HG03460 (cell line): ENCODE measurements around the gene ADRA1B.
"Not testable (repeated sequence)": the region's sequence is repeated elsewhere in the genome, so short reads cannot be mapped to it uniquely, and the experiment has no call there.

Experiments
- ATAC-seq: cut with Tn5 transposase; IDR thresholded peaks from one replicate; pipeline ENCODE4 v1.9.1; 2021; ENCODE audit not compliant: unreplicated experiment

Gene ADRA1B

DNA sequence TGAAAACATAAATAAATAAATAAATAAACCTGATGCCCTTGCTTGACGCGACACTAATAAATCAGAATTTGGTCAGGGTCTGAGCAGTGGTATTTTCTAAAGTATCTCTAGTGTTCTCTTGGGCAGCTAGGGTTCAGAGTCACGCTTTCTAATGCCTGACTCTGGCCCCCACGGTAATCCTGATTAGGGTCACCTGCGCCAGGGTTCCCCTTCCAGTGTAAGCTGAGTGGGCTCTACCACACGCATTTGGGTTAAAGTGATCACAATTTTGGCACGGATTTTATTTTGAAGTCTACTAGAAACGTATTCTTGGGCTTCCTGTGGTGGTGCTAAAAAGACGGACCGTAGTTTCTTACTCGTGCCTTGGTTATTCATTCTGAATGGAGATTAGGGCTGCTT lies 93.3 kb downstream of the ADRA1B start:
- ATAC-seq, result peak; percentile 18

DNA sequence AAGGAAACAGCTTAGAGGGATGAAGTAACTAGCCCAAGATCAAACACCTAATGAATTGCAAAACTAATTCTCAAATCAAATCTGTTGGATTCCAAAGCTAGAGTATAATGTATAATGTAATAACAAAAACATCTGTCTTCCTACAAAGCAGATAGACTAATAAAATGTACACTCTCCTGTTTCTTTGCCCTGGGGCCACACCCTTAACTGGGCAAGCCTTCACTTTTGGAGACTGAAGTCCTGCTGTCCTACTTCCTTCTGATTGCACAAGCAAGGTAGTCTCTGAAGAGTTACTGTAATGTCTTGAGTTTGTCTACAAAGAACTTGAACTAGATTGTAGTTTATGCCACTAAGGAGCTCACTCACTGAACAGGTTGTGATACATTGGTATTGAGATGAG lies 95.2 kb downstream of the ADRA1B start:
- ATAC-seq, result no peak

DNA sequence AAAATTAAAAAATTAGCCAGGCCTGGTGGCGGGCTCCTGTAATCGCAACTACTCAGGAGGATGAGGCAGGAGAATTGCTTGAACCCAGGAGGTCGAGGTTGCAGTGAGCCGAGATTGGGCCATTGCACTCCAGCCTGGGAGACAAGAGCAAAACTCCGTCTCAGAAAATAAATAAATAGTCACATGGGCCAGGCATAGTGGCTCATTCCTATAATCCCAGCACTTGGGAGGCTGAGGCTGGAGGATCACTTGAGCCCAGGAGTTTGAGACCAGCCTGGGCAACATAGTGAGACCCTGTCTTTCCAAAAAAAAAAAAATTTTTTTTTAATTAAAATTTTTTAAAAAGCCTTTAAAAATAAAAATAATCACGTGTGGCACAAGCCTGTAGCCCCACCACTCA lies 97.9 kb downstream of the ADRA1B start:
- ATAC-seq, result not testable (repeated sequence)

DNA sequence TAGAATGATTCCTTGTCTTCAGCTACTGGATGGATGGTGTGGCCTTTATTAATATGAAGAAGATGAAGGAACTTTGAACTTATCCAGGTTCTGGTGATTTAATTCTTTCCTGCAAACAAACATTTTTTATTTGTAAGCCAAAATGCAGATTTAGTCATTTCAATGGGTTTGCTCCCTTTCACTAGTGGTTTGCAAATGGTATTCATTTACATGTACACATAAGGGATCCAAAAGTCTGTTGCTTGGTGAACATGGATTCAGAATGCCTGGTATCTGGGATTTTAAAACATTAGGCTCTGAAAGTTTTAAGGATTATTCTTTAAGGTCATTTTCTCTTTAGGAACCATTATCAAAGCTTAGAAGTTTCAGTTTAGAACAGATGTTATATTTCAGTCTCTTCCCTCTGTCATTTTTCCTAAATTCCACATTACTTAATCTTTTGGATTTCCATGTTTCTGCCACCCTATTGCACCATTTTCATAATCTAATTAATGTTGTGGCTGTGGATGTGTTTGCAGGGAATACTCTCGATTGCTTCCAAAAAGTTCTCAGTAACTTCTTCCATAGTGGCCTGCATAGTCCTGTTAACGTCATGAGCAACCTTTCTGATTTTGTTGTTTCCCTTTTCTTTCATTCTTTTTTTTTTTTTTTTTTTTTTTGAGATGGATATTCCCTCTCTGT lies 102.8 kb downstream of the ADRA1B start:
- no peak for ATAC-seq

DNA sequence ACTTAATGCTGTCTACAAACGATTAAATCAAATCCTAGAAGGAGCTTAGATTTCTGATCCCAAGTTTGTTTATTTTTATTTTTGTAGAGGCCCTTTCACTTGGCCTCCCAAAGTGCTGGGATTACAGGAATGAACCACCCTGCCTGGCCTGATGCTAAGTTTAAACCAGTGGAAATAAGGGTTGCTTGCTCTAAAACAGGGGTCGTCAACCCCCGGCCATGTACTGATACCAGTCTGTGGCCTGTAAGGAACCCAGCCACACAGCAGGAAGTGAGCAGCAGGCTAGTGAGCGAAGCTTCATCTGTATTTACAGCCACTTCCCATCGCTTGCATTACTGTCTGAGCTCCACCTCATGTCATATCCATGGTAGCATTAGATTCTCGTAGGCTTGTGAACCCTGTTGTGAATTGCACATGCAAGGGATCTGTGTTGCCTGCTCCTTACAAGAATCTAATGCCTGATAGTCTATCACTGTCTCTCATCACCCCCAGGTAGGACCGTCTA lies 104.0 kb downstream of the ADRA1B start:
- ATAC-seq, result no peak

DNA sequence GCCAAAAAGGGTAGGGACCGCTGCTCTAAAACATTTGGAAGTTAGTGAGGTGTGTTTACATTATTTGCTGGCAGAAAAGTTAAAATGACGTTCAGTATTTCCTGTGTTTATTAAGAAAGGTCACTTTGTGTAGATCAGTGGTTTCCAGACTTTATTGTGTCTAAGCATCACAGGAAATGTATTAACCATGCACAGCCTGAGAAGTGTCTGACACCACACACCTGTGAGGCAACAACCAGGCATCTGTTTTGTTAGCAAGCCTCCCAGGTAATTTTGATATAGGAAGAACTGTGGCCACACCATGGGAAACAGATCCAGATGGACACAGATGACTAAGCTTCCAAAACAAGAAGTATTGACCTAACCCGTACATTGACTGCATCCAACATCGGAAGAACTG lies 104.7 kb downstream of the ADRA1B start:
- ATAC-seq, result no peak

DNA sequence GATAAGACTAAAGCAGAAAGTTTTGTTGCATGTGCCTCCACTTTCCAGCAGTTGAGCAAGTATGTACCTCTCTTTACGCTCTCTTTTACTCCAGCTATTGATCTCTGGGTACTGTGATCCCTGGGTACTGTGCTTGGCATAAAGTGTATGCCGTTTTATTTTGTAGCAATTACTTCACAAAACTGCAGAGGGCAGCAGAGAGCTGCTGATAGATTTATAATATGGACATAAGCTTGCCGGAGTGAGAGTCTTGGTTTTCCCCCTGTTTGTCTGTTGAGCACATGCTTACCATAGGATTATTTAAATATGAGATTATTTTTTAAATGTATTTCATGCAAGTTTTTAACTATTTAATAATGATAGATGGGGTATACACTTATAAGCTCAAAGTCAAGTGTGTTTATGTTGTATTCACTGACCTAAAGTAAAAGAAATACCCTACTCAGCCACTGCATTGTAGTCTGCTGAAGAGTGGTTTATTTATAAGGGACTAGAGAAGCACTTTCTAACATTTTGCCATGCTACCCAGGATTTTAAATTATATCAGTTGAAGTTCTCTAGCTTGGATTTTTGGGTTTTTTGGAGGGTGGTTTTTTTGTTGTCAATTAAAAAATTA lies 105.7 kb downstream of the ADRA1B start:
- peak; percentile 85 for ATAC-seq
